Right lobe of liver (tissue), 4 donors: ENCODE measurements around the gene EPS8L3.
"Not testable (repeated sequence)": the region's sequence is repeated elsewhere in the genome, so short reads cannot be mapped to it uniquely, and the experiment has no call there.

Experiments used
- CTCF ChIP-seq, 4 donors: fragments of 200-600 bp in 3 of 4; fragments of 450-650 bp in 1 of 4; IDR thresholded peaks; one replicate each; pipeline versions ENCODE4 v1.5.1 to v1.8.0; 2016 to 2022; ENCODE audit warnings: antibody characterized with exemption in 4 of 4, mild to moderate bottlenecking in 2 of 4
- POLR2A ChIP-seq: fragments of 450-650 bp; IDR thresholded peaks from one replicate; pipeline ENCODE4 v1.6.1; 2017; ENCODE audit warnings: antibody characterized with exemption, mild to moderate bottlenecking
- donor health status: DM: no; HTN: no; CAD: no.
- donor health status: DM: no; HTN: no; CAD: no.
- donor health status: DM: no; HTN: yes; CAD: no.

DNA sequence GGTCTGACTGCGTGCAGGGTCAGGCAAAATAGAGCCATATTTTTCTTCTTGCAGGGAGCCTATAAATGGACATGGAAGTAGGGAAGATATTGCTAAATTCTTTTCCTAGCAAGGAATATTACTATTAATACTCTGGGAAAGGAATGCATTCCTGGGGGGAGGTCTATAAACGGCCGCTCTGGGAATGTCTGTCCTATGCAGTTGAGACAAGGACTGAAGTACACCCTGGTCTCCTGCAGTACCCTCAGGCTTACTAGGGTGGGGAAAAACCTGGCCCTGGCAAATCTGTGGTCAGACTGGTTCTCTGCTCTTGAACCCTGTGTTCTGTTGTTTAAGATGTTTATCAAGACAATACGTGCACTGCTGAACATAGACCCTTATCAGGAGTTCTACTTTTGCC lies 54.8 kb downstream of the EPS8L3 start:
- TF ChIP-seq CTCF (IDR thresholded peaks at IDR 0.05); POLR2A: not testable (repeated sequence)
